ENCODE measurements around the gene GRHPR.
A peak's percentile ranks its signal among the peaks of the same experiment; 100 is the strongest.

- TF ChIP-seq CTCF (IDR thresholded peaks at IDR 0.05), result peak; percentile 70 to 86 (median 82)
- no peak for TF ChIP-seq POLR2A (IDR thresholded peaks at IDR 0.05)
These were observed 7.3 kb upstream of the GRHPR start for GRCh38 chr9:37415011-37415719.
